Measurements from ENCODE around the gene CARD18.
"Not testable (repeated sequence)": the region's sequence is repeated elsewhere in the genome, so short reads cannot be mapped to it uniquely, and the experiment has no call there.

Gene CARD18

DNA sequence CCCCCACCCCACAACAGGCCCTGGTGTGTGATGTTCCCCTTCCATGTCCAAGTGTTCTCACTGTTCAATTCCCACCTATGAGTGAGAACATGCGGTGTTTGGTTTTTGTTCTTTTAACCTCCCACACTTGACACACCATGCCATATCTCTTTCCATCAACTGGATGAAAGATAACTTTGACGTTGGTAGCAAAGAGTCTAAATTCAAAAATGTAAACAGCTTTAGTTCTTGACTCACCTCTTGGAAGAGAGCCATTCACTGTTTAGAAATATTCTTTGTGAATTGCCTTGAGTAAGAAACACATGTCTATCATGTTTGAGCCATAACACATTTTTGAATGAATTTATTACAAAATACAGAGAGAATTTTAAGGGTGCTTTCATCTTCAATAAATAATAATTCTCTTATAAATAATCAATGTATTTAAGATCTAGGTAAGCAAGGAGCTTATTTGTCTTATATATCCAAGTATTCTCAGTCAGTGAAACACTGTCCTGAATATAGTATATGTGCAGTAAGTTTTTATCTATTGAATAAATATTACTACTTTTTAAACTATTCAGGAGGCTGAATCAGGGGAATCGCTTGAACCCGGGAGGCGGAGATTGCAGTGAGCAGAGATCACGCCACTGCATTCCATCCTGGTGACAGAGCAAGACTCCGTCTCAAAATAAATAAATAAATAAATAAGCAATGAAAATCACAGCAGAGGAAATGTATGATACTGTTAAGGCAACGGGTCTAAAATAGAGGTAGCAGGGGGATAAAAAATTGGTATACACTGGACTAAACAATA lies 6.7 kb downstream of the CARD18 start:
- no peak for DNase-seq

- no peak for DNase-seq
Observed at GRCh38 chr11:105130189-105130813, 9.3 kb downstream of the CARD18 start.

- DNase-seq: no peak
Observed at GRCh38 chr11:105124756-105125155, 14.8 kb downstream of the CARD18 start.

- no peak for DNase-seq
Observed at GRCh38 chr11:105111145-105111944, 28.2 kb downstream of the CARD18 start.

DNA sequence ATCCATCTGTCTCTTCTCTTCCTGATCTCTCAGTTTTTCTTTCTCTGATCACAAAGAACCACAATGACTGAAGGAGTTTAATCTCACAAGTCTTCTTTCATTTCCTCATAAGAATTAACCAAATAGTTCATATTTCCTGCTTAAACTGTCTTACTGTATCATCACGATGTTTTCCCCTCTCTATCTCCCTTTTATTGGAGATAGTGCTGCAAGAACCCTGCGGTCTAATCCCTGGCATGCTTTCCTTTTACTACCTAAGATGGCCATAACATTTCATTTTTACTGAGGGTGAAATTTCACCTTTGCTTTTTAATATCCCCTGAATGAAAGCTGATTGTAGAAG lies 28.9 kb downstream of the CARD18 start:
- no peak for DNase-seq

DNA sequence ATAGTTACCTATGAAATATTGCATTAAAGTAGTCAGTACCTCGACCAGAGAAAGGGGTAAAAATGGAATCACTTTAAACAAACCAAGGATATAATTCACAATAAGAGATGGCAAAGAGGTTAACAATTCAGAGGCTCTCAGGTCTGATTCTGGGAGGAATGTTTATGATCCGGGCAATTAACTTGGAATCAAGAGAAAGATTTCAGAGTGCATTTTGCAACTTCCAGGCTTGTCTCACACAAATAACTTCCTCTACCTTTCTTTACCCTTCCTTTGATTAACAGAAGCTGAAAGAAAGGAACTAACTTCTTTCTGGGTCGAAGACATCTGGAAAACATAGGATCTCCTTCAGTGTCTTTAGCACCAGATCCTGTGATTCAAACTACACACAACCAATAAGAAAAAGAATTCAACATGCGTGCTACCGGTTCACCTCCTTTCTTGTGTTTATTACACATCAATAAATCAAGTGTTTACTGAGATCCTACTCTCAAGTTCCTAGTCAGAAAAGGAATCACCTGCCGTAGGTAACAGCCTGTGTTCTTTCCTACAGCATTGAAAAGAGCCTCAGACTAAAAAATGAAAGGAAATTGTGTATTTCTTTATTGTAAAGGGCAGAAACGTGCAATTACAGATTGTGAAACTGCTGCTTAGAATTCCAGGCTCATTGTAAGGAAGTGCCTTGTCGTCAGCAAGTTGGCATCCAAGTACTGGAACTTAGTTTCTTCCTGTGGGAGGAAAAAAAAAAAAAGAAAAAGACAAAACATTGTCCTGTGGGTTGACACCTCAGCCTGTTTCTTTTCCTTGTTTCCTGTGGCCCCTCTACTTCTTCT lies 29.5 kb downstream of the CARD18 start:
- DNase-seq: no peak

DNA sequence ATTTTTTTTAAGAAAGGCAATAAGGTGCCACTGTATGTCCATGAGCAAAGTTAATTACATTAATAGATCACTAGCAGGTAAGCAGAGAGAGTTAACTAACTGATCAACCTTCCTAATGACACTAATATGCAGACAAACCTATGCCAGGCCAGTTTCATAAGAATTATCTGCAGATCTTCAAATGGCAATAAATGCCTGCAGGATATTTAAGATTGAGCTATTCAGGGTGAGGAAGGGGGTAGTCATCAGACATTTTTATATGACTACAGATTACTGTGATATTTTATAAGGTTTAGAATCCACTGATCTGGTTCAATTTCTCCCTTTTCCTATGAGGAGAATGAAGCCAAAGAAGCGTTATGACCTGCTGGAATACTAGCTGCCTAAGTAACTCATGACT lies 30.2 kb downstream of the CARD18 start:
- no peak for DNase-seq

GRCh38 chr11:105108247-105108646 lies 31.3 kb downstream of the CARD18 start:
- DNase-seq: no peak

DNA sequence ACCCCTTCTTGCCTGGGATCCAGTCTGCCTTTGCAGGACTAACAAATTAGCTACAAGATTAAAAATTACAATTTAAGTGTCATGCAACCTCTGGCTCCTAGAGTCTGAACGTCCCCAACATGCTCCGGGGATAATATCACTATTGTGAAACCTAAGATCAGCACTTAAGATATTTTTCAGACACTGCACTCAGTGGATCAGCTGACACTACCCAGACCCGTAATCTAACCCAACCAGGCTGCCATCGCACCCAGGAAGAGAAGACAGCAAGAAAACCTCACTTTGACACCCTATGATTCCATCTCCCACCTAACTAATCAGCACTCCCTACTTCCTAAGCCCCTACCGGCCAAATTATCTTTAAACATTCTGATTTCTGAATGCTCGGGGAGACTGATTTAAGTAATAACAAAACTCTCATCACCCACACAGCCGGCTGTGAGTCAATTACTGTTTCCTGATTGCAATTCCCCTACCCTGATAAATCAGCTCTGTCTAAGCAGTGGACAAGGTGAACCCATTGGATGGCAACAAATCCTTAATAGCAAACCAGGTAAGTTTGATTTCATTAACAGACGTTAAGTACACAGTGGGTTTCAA lies 32.2 kb downstream of the CARD18 start:
- DNase-seq: not testable (repeated sequence)

GRCh38 chr11:105106140-105106539 lies 33.4 kb downstream of the CARD18 start:
- no peak for DNase-seq

DNA sequence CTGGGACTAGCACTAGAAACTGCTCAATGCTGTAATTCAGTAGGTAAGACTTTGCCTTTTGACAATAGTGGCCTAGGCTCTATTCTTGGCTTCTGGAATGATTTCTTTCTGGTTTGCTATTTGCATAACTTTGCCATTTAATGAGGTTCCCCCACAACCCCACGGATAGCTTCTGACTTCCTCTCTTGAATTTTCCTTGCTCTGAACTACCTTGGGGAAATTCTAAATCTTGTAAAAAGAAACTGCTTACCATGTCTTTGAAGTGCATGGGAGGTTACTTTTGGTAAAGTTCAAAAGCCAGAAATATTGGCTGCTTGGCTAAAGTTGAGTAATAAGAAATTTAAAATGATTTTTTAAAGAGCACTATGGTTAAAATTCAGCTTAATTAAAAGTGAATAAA lies 35.3 kb downstream of the CARD18 start:
- no peak for DNase-seq

GRCh38 chr11:105103336-105103735 lies 36.2 kb downstream of the CARD18 start:
- no peak for DNase-seq

- not testable (repeated sequence) for DNase-seq
Observed at GRCh38 chr11:105102079-105102581, 37.4 kb downstream of the CARD18 start.

GRCh38 chr11:105100981-105101630 lies 38.5 kb downstream of the CARD18 start:
- no peak for DNase-seq

GRCh38 chr11:105100206-105100605 lies 39.4 kb downstream of the CARD18 start:
- no peak for DNase-seq

- DNase-seq: not testable (repeated sequence)
Observed at GRCh38 chr11:105099594-105099993, 40.0 kb downstream of the CARD18 start.

GRCh38 chr11:105092256-105093239 lies 47.0 kb downstream of the CARD18 start:
- DNase-seq: no peak
